ENCODE results near the gene DDX47. TPM values are rescaled to one million over a fixed set of nuclear protein-coding genes. Genes with fewer than 3 reads are reported as not detected.
"Not testable (repeated sequence)": the region's sequence is repeated elsewhere in the genome, so short reads cannot be mapped to it uniquely, and the experiment has no call there.

Gene DDX47
- polyA plus RNA-seq, 1 donor, result 86.5 TPM

DNA sequence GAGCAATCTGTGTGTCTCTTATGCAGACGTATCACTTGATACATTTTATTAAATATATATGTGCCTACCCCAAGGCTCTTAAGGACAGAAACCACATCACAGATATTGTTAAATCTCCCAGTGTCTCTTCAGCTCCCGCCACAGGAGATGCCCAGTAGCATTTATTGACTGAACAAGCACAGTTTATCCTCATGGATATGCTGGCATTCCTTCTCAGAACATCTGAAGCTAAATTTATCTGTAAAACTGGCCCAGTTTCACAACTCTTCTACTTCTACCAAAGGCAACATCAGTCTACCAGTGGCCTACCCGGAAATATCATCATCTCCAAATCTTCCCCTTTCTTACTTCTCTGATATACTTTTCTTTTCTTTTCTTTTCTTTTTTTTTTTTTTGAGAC is 17.0 kb upstream of the DDX47 start:
- DNase-seq, result no peak

- DNase-seq, result no peak
Observed at GRCh38 chr12:12796928-12797793, 16.0 kb upstream of the DDX47 start.

GRCh38 chr12:12797794-12798152 is 15.4 kb upstream of the DDX47 start:
- DNase-seq, result no peak

- no peak for DNase-seq
Observed at GRCh38 chr12:12798480-12798879, 14.7 kb upstream of the DDX47 start.

- DNase-seq, result no peak
Observed at GRCh38 chr12:12799163-12799920, 13.8 kb upstream of the DDX47 start.

DNA sequence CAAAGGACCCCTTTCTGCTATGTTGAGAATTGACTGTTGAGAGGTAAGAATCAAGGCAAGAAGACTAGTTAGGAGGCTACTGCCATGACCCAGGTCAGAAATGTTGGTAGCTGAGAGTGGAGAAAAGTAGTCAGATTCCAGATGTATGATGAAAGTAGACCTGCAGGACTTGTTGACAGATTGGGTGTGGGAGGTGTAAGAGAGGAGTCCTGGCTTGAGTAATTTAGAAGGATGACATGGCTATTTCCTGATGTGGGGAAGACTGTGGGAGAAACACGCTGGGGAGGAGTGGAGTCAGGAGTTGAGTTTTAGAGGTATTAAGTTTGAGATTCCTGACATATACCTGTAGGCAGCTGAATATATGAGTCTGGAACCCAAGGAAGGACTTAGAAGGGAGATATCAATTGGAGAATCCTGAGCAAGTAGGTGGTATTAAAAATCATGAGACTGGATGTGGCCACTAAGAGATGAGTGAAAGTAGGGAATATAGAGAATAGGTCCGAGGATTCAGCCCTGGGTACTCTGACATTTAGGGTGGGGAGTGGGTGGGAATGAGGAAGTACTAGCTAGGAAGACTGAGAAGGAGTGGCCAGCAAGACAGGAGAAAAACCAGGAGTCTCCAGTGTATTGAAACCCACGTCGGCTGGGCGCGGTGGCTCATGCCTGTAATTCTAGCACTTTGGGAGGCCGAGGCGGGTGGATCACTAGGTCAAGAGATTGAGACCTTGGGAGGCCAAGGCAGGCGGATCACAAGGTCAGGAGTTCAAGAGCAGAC is 12.6 kb upstream of the DDX47 start:
- DNase-seq, result no peak

DNA sequence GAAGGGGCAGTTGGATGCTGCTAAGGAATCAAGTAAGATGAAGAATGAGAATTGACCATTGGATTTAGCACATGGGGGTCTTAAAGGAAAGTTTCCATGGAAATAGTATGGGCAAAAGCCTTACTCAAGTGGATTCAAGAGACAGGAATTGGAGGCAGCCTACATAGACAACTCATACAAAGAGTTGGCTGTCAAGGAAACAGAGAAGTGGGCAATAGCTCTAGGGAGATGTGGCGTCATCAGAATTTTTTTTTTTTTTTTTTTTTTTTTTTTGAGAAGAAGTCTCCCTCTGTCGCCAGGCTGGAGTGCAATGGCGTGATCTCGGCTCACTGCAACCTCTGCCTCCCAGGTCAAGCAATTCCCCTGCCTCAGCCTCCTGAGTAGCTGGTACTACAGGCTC is 11.5 kb upstream of the DDX47 start:
- not testable (repeated sequence) for DNase-seq

DNA sequence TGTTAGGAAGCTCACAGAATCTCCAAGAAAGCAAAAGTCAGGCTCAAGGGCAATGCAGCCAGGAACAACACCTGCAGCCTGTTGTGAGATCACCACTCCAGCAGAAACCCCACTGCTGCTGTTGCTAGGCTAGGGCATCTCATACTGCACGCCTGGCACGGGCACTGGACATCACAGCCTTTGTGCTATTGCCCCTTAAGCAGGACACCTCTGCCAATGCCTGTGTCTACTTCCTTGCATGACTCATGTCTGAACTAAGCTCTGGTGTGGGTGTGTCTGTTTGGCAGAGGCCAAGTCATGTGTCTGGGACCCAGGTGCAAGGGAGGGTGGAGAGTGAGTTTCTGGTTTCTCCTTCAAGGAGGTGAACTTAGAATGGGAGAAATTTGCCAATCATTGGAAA is 10.0 kb upstream of the DDX47 start:
- no peak for DNase-seq

GRCh38 chr12:12804011-12804410 is 9.1 kb upstream of the DDX47 start:
- no peak for DNase-seq

- no peak for DNase-seq
Observed at GRCh38 chr12:12804432-12804886, 8.7 kb upstream of the DDX47 start.

DNA sequence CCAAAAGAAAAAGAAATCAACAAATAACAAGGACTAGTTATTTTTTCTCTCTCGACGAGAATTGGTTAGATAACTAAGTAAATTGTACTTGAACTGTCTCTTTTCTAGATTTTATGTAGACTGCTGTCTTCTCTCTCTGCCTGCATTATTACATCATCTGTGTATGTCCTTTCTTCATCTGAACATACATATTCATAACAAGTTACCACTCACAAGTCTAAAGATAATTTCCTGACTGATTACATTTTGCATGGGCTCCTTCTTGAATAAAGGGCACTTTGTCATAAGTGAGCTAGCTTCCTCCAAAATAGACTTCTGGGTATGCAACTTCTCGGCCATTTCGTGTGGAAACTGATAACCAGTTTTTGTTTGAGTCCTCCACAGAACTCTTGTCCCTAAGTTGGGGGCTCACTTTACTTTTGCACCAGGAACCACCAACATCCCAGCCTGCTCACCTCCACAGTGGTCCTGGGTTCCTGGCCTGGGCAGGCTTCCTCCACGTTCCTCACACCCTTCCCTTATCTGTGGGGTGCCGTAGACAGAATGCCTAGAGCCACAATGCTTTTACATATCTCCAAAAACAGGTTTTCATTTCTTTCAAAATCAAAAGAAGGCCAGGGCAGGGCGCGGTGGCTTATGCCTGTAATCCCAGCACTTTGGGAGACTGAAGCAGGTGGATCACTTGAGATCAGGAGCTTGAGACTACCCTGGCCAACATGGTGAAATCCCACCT is 6.2 kb upstream of the DDX47 start:
- DNase-seq, result no peak

GRCh38 chr12:12807517-12807903 is 5.6 kb upstream of the DDX47 start:
- not testable (repeated sequence) for DNase-seq

GRCh38 chr12:12807970-12808702 is 5.0 kb upstream of the DDX47 start:
- DNase-seq, result no peak

GRCh38 chr12:12810553-12811021 is 2.6 kb upstream of the DDX47 start:
- DNase-seq, result no peak

DNA sequence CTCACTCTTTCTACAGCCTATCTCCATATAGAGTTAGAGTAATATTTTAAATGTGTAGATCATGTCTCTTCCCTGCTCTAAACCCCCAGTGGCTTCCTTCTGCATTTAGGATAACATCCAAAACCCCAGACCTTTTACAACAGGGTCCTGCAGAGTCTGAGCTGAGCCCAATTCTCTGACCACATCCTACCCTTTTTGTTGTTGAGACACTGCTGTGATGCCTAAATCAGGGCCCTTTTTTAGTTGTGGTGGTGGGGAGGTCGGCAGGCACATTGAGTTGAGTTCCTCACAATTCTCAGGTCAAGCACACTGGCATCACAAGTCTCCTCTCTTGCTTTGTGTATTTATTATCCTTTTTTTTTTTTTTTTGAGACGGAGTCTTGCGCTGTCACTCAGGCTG is 1.8 kb upstream of the DDX47 start:
- DNase-seq, result no peak

DNA sequence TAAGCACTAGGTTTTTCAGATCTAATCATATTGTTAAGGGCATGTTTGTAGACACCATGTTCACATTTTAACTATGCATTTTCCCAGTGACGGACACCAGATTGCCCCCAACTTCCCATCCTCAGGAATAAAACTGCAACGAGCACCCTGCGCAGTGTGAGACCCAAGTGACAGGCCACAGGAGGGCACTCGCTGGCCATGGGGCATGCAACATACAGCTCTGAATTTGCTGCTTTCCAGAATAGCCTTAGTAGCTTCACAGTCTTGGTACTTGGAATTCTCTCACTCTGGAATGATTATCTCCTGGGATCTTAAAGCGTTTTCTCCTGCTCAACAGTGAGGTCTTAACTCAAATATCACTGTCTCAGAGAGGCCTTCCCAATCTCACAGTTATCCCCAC is 972 bp upstream of the DDX47 start:
- DNase-seq, result no peak

- DNase-seq, result no peak
Observed at GRCh38 chr12:12812618-12813119, 477 bp upstream of the DDX47 start.

DNA sequence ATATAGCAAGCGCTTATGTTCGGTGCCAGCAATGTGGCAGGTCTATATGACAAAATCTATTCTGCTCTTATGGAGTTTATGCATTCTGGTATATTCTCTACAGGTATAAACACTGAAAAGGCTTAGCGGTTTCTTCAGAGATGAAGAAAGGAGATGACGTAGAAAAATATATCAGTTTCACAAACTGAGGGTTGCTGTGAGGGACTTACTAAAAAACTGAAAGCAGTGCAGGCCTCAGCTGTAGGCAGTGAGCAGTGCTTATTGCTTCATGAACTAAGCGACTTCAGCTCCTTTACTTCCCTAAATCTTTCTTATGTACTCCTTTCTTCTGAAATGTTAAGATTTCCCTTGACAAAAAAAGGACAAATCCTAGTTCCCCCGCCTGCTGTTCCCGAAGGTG is 4.5 kb downstream of the DDX47 start:
- no peak for DNase-seq

DNA sequence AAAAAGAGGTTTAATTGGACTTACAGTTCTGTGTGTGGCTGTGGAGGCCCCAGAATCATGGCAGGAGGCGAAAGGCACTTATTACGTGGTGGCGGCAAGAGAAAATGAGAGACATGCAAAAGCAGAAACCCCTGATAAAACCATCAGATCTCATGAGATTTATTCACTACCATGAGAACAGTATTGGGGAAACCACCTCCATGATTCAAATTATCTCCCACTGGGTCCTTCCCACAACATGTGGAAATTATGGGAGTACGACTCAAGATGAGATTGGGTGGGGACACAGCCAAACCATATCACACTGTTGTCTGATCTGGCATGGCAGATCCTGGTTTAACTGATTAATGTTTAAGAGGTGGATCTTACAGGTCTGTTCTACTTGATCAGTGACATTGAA is 5.6 kb downstream of the DDX47 start:
- DNase-seq, result no peak

DNA sequence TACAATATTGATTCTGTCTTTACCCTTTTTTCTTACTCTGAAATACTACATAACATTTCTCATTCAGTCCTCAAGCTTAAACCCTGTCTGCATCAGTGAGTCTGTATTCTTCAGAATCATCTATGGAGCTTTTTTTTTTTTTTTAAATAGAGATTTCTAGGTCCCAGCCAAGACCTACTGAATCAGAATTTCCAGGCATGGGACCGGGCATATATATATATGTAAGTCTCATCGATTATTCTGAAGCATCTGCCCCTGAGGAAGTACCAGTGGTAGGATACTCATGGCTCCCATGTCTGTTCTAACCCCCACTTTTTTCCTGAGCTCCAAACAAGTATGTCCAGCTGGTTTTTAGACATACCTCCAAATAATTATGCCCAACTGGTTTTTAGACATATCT is 6.1 kb downstream of the DDX47 start:
- no peak for DNase-seq

DNA sequence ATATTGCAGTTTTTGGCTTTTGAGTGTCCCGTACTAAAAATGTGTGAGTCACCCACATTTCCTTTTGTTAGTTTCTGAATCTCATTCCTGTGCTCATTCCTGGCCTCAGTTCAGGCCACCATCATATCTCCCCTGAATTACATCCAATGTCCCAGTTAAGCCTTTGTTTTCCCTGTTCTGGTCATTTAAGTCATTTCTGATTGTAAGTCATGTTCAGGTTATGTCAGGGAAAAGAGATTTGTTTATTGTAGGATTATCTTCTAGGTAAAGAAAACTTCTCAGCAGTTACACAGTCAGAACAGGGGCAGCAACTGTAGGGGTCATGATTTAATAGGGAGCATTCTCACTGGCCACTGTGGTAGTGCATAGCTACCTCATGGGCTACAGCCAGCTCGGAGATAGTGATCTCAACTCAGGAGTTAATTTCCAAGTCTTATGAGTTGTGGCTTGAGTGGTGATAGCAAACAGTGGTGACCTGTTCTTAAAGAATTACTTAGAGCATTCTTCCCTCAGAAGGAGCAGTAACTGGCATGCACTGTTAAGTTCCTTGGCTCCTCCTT is 6.7 kb downstream of the DDX47 start:
- no peak for DNase-seq

Measured in left kidney (tissue), 2 donors.